Germinal center (tissue), 1 donor: Measurements from ENCODE around the gene NGEF.
"Not testable (repeated sequence)": the region's sequence is repeated elsewhere in the genome, so short reads cannot be mapped to it uniquely, and the experiment has no call there.

Experiments
- DNase-seq: peaks from one replicate; pipeline ENCODE4 v3.0.0; 2012; ENCODE audit warnings: mixed read lengths, low spot score

Gene NGEF, protein sequence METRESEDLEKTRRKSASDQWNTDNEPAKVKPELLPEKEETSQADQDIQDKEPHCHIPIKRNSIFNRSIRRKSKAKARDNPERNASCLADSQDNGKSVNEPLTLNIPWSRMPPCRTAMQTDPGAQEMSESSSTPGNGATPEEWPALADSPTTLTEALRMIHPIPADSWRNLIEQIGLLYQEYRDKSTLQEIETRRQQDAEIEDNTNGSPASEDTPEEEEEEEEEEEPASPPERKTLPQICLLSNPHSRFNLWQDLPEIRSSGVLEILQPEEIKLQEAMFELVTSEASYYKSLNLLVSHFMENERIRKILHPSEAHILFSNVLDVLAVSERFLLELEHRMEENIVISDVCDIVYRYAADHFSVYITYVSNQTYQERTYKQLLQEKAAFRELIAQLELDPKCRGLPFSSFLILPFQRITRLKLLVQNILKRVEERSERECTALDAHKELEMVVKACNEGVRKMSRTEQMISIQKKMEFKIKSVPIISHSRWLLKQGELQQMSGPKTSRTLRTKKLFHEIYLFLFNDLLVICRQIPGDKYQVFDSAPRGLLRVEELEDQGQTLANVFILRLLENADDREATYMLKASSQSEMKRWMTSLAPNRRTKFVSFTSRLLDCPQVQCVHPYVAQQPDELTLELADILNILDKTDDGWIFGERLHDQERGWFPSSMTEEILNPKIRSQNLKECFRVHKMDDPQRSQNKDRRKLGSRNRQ

DNA sequence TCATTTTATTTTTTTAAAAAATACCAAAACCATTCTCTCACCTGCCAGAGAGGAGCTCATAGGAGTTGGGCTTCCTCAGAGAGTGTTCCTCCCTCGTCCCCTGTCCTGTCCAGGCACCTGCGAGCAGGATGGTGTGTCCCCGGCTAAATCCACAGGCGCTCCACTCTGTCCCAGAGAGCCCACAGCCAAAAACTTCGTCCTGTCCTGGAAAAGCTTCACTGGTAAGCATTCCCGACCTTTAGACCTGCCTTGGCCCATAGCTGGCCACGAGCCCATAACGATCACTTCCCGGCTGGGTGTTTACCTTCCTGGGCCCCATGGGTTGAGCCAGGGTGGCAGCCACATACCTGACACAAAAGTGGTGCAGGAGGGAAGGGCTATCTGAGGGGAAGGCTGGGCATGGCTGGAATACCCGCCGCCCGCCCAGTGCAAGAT is at the start of gene NGEF:
NGEF (minus strand) TSS at position 230 of the 435 bp plus-strand sequence. CDS start 38,366 bp downstream, outside the sequence.
- no peak for DNase-seq

- DNase-seq = no peak
These were observed 49.4 kb upstream of the NGEF start for GRCh38 chr2:233062451-233062850.

- no peak for DNase-seq
These were observed 48.8 kb upstream of the NGEF start for GRCh38 chr2:233061591-233062450.

DNA sequence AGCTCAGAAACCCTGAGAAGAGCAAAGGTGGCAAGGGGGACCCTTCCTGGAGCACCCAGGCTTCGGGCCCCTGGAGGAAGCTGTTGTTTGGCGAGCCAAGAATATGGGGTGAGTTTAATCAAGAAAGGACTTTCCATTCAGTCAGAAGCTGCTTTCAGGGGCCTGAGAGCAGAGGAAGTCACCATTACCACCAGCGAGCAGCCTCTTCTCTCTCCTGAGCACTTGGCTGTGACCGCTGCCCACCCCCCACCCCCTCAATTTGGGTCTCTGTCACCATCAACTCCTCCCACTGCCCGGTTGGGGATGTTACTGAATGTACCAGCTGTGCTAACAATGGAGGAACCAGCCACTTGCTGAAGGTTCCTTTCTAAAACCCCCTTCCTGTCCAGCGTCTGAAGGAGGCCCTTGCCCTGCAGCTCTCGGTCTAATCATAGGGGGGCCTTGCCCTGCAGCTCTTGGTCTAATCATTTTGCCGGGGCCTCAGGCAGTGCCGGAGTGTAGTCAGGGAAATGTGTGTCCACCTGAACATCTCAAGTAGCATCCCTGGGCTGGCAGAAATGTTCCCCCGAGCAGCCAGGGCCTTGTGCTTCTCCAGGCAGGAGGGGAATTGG is 48.0 kb upstream of the NGEF start:
- peak; percentile 78 for DNase-seq

GRCh38 chr2:233060501-233060979 is 47.5 kb upstream of the NGEF start:
- DNase-seq = no peak

- peak; percentile 80 for DNase-seq
These were observed 46.9 kb upstream of the NGEF start, which contains the start of gene INPP5D for GRCh38 chr2:233059797-233060500. INPP5D (plus strand) TSS chr2:233060342; CDS start chr2:233060479, 137 bp downstream.

GRCh38 chr2:233059547-233059796 is 46.4 kb upstream of the NGEF start:
- DNase-seq = no peak

- no peak for DNase-seq
These were observed 45.9 kb upstream of the NGEF start for GRCh38 chr2:233058717-233059546.

DNA sequence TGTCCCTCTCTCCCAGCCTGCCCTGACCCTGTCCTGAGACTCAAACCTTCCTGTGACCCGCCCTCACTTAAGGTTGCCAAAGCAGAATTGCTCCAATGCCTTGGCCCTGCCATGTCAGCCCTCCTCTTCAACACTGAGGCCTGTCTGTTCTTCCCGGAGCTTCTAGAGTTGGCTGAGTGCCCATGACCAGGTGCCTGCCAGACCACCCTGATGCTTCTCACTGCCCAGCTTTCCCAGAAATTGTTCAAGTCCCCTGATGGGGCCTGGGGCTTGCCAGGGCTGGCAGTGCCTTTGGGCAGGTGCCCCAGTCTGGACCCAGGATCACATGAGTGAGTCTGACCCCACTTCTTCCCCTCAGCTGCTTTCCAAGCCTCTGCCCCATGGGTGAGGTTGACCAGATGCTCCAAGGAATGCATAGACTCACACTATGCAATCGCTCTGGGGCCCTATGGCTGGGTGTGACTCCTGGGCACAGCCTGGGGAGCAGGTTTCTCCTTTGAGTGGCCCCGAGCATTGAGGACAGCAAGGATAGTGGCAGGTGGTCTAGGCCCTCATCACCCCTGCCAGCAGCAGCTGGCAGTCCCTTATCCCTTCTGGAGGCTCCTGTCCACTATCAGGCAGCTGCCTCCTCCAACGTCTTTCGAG is 44.0 kb upstream of the NGEF start:
- no peak for DNase-seq

DNA sequence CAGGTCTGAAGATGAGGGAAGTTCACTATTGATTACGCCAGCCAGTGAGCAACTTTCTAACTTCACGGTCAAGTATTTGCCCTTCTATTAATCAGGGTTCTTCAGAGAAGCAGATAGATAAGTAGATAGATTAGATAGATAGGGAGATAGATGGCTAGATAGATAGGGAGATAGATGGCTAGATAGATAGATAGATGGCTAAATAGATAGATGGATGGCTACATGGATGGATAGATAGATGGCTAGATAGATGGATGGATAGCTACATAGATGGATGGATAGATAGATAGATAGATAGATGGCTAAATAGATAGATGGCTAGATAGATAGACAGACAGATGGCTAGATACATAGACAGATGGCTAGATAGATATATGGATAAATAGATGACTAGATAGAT is 42.3 kb upstream of the NGEF start:
- no peak for DNase-seq

DNA sequence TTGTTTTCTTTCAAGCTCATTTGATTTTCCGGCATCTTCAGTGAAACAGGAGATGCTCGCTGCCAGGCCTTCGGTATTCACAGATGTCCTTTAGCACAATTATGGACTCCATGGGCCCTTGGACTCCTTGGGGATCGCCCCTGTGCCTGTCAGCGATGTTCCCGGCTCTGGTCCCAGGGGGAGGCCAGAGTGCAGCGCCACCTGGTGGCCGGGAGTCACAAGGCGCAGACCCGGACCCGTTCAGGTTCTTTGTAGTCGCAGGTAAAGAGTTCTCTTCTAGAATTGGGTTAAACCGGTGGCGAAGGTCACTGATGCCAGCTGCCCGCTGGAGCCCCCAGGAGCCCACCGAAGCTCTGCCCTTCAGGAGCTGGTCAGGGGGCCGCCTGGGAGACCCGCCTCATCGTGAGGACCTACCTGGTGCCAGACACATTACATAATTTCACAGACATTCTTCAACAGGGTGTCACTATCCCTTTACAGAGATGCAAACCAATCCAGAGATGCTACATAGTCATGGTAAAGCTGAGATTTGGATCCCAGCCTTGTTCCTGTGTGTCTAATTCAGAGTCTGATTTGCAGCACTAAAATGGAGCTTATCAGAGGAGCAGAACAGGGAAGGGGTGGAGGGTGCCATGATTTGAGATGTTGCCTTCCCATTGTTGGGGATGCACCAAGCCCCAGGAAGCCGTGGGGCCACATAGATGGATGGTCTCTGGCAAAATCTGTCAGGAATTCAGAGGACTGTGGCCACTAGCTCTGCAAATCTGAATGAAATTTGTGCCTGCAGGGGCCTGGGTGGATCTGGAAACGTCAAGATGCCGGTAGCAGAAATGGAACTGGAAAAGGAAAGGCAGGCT is 41.1 kb upstream of the NGEF start:
- DNase-seq = peak; percentile 85

DNA sequence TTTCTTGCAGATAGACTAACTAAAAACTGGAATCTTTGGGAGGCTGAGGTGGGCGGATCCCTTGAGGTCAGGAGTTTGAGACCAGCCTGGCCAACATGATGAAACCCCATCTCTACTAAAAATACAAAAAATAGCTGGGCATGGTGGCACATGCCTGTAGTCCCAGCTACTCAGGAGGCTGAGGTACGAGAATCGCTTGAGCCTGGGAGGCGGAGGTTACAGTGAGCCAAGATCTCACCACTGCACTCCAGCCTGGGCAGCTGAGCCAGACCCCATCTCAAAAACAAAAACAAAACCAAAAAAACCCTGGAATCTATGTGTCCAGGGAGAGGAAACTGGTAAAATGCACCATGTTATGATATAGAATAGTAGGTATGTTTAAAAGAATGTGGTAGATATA is 39.5 kb upstream of the NGEF start:
- DNase-seq = not testable (repeated sequence)

DNA sequence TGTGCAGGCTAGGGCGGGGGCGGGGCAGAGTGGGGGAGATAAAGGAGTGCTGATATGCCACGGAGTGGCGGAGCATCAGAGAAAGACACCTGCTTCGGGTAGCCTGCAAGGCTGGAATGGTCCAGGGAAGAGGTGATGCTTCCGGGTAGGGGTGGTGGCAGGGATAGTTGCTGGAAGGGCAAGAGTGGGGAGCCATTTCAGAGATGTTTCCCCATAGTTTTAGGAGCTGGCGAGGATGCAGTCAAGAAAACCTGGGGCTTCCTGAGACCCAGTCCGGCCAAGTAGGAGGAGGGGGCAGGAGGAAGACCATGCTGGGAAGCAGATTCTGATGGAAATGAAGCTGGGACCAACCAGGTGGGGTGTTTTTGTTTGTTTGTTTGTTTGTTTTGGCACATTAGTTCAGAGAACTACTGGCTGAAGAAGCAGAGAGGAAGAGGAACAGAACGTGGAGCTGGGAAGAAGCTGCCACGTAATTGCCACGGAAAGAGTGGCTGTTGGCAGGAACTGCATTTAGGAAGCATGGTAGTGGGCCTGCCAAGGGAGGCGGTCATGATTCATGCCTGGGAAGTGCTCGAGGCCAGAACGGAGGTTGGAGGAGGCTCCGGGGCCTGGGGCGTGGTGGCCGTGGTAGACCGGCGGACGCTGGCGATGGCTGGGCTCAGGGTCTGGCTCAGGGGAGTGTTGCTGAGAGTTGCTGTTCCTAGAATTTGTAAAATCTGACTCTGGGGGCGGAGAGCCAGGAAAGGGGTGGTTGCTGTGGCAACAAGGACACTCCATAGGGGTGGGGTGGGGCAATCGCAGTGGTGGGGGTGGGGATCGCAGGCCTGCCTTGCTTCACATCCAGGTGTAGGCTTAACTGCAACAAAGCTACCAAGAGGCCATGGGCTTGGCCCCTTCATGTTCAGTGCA is 38.4 kb upstream of the NGEF start:
- DNase-seq = no peak

DNA sequence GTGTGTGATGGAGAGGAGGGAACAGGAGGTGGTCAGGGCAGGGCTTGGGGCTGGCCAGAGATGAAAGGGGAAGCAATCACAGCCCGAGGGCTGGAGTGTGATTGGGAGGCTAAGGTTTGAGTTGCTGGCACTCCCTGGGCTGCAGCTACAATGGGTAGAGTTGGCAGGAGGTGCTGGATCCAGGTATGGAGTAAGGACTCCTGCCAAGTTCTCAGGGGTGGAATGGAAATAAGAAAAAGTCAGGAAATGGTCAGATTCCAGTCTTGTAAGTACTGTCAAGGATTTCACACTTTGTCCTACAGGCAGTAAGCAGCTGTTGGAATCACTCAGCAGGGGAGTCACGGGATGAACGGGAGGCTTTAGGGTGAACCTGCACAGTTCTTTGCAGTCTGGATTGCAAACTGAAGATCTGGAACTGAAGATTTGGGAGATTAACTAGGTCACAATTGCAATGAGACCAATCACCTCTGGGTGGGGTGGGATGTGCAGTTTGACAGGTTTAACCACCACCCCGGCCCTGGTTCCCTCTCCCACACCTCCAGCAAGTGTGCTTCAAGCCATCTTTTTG is 36.2 kb upstream of the NGEF start:
- no peak for DNase-seq

GRCh38 chr2:233048569-233049193 is 35.6 kb upstream of the NGEF start:
- no peak for DNase-seq

- no peak for DNase-seq
These were observed 34.6 kb upstream of the NGEF start for GRCh38 chr2:233047667-233048066.

DNA sequence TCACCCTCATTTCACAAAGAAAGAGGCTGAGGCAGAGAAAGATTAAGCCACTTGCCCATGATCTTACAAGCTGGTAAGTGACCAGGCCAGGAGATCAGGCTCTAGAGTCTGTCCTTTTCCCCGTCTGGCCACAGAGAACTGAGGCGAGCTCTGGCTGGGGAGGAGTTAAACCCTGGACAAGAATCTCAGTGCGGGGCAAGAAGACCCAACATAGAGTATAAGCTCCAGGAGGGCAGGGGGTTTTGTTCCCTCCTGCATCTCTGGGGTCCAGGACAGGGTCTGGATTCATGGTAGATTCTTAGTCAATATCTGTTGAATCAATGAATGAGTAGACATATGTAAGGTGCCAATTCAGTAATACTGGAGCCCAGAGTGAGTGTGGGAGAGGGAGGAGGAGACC is 34.1 kb upstream of the NGEF start:
- DNase-seq = no peak
